Spinal cord (tissue), 10 donors: Measurements from ENCODE around the gene ADAMTS18. TPM values are rescaled to one million over a fixed set of nuclear protein-coding genes. Genes with fewer than 3 reads are reported as not detected.

ENCODE experiments used
- DNase-seq, 6 donors: peaks; one replicate each; pipeline versions ENCODE4 v3.0.0 to v3.0.0-alpha.2; 2013 to 2015; ENCODE audit warnings: low spot score in 6 of 6, low read depth in 4 of 6
- H3K27ac ChIP-seq: one replicate; pipeline ENCODE4 v1.5.1; 2013; ENCODE audit warnings: low read depth, low read length, control low read depth
- H3K27me3 ChIP-seq: one replicate; pipeline ENCODE4 v1.6.1; 2013; ENCODE audit warnings: low read length; ENCODE audit not compliant: control insufficient read depth, insufficient read depth
- H3K36me3 ChIP-seq: one replicate; pipeline ENCODE4 v1.6.1; 2013; ENCODE audit warnings: low read length; ENCODE audit not compliant: control insufficient read depth, insufficient read depth
- H3K4me1 ChIP-seq: one replicate; pipeline ENCODE4 v1.6.1; 2013; ENCODE audit warnings: low read length; ENCODE audit not compliant: control insufficient read depth, insufficient read depth
- H3K4me3 ChIP-seq: one replicate; pipeline ENCODE4 v1.5.1; 2013; ENCODE audit warnings: low read depth, low read length, control low read depth
- H3K9me3 ChIP-seq: one replicate; pipeline ENCODE4 v1.6.1; 2013; ENCODE audit warnings: low read length; ENCODE audit not compliant: control insufficient read depth, insufficient read depth
- WGBS: methylation state at CpG from one replicate; pipeline ENCODE4 v1.1.5; 2013; ENCODE audit warnings: missing lambda C conversion rate; ENCODE audit not compliant: insufficient coverage; 5-methylcytosine and 5-hydroxymethylcytosine counted together
- polyA plus RNA-seq, 2 donors: library from polyadenylated mRNA; unstranded; fragments of 120-200 nt; gene quantifications; one replicate each; pipeline ENCODE4 v1.2.1, GENCODE V29; 2013; ENCODE audit not compliant: insufficient read length in 2 of 2
- total RNA-seq, 2 donors: library from RNA; depleted of rRNA in 1 of 2; stranded (reverse); fragments of 120-200 nt in 1 of 2; fragments of >200 nt in 1 of 2; gene quantifications; one replicate each; pipeline versions ENCODE4 v1.2.3 to v1.2.4, GENCODE V29; 2013 to 2014
- donor health status: healthy.

Gene ADAMTS18
- total and polyA plus RNA-seq, 4 donors, result 6.7 to 23.9 (median 8.9) TPM

- Histone ChIP-seq H3K36me3 (peaks cover 1% of the 10 kb centered on the region), H3K9me3 (no peaks in the 10 kb centered on the region), H3K27ac (no peak overlapping the region), H3K4me3 (no peak overlapping the region), H3K4me1 (no peaks in the 10 kb centered on the region), H3K27me3 (no peaks in the 10 kb centered on the region)
- WGBS, result 100% methylated on average over 1 of the region's 3 CpGs
- no peak for DNase-seq
These were observed 110.1 kb downstream of the ADAMTS18 start for GRCh38 chr16:77324729-77325128.

GRCh38 chr16:77323695-77324094, 111.1 kb downstream of the ADAMTS18 start:
- no peaks in the 10 kb centered on the region for H3K27me3 ChIP-seq
- no peak for DNase-seq
- no peaks in the 10 kb centered on the region for H3K9me3 ChIP-seq

GRCh38 chr16:77322757-77323156, 112.1 kb downstream of the ADAMTS18 start:
- peaks cover 5% of the 10 kb centered on the region for H3K36me3 ChIP-seq
- H3K27ac ChIP-seq, result no peak overlapping the region
- no peak overlapping the region for H3K4me3 ChIP-seq
- H3K9me3 ChIP-seq, result no peaks in the 10 kb centered on the region
- no peaks in the 10 kb centered on the region for H3K27me3 ChIP-seq
- no peaks in the 10 kb centered on the region for H3K4me1 ChIP-seq
- no peak for DNase-seq
- no CpG with 5 or more reads among the region's 2 CpGs for WGBS

More at GRCh38 chr16:77323695-77324094, 111.1 kb downstream of the ADAMTS18 start:
- no peak overlapping the region for H3K4me3 ChIP-seq
- H3K4me1 ChIP-seq, result no peaks in the 10 kb centered on the region
- WGBS, result no CpG with 5 or more reads among the region's 2 CpGs
- no peak overlapping the region for H3K27ac ChIP-seq
- peaks cover 5% of the 10 kb centered on the region for H3K36me3 ChIP-seq

DNA sequence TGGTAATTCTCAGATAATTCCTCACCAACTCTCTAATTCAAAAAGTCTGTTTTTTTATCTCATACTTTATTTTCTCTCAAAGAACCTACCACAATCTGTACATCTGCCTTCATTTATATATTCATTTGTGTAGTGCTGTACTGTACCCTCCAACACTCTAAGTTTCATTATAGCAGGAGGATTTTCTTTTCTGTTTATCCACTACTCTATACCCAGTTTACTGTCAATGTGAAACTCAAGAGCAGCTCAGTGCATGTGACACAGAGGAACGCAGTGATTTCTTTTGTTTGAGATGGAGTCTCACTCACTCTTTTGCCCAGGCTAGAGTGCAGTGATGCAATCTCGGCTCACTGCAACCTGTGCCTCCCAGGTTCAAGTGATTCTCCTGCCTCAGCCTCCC, 117.8 kb downstream of the ADAMTS18 start:
- H3K36me3 ChIP-seq, result peaks cover 5% of the 10 kb centered on the region
- H3K4me1 ChIP-seq, result no peaks in the 10 kb centered on the region
- H3K27ac ChIP-seq, result no peak overlapping the region
- H3K27me3 ChIP-seq, result no peaks in the 10 kb centered on the region
- H3K9me3 ChIP-seq, result no peaks in the 10 kb centered on the region
- DNase-seq, result no peak
- WGBS, result 75% methylated on average over 1 of the region's 2 CpGs
- no peak overlapping the region for H3K4me3 ChIP-seq

DNA sequence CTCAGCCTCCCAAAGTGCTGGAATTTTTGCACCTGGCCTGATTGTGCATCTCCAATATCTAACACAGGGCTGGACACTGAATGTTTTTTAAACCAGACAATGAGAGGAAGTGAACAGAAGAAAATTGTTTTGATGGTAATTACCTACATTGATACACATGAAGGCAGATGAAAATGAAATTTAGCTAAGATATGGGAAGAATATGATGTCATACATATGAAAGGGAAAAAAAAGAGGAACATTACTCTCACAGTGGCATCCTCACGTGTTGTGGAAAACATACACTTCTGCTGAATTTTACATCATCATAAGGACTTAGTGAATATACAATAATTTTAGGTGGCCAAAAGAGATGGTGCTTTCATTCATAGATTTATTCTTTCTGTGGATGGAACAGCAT, 124.0 kb downstream of the ADAMTS18 start:
- Histone ChIP-seq H3K27me3 (no peaks in the 10 kb centered on the region), H3K9me3 (no peaks in the 10 kb centered on the region), H3K4me3 (no peak overlapping the region), H3K36me3 (no peaks in the 10 kb centered on the region), H3K4me1 (no peaks in the 10 kb centered on the region), H3K27ac (no peak overlapping the region)
- WGBS, result no CpG with 5 or more reads among the region's 1 CpG
- no peak for DNase-seq

DNA sequence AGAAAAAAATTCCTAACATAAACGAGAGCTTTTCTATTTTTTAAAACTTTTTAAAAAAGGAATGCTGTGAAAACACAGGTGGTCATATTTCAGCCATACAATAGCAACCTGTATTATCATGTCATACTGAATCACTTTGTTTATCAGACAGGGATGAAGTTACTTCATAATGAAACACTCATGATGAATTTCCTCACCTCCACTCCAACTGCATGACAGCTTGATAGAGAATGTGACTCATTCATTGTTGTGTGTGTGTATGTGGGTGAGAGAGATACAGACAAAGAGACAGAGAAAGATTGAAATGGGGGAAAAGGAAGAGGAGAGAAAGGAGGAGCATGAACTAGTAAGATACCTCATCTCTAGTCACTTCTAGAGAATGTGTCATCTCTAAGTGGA, 126.7 kb downstream of the ADAMTS18 start:
- WGBS, result no CpG with 5 or more reads among the region's 1 CpG
- no peak for DNase-seq
- no peaks in the 10 kb centered on the region for H3K27me3 ChIP-seq
- H3K27ac ChIP-seq, result no peak overlapping the region
- no peaks in the 10 kb centered on the region for H3K4me1 ChIP-seq
- no peaks in the 10 kb centered on the region for H3K9me3 ChIP-seq
- H3K36me3 ChIP-seq, result no peaks in the 10 kb centered on the region
- no peak overlapping the region for H3K4me3 ChIP-seq

GRCh38 chr16:77307426-77308162, 127.2 kb downstream of the ADAMTS18 start:
- WGBS, result 60% methylated on average over 4 of the region's 8 CpGs
- Histone ChIP-seq H3K27ac (no peak overlapping the region), H3K36me3 (no peaks in the 10 kb centered on the region), H3K9me3 (no peaks in the 10 kb centered on the region), H3K27me3 (no peaks in the 10 kb centered on the region), H3K4me3 (no peak overlapping the region), H3K4me1 (no peaks in the 10 kb centered on the region)
- no peak for DNase-seq

- WGBS, result 67% methylated on average over 1 of the region's 3 CpGs
- DNase-seq, result peak in 2 of 6 donors; percentile 75 to 78
- Histone ChIP-seq H3K4me1 (no peaks in the 10 kb centered on the region), H3K9me3 (no peaks in the 10 kb centered on the region), H3K36me3 (no peaks in the 10 kb centered on the region), H3K4me3 (no peak overlapping the region), H3K27me3 (no peaks in the 10 kb centered on the region), H3K27ac (no peak overlapping the region)
These were observed 128.8 kb downstream of the ADAMTS18 start for GRCh38 chr16:77306075-77306474.

DNA sequence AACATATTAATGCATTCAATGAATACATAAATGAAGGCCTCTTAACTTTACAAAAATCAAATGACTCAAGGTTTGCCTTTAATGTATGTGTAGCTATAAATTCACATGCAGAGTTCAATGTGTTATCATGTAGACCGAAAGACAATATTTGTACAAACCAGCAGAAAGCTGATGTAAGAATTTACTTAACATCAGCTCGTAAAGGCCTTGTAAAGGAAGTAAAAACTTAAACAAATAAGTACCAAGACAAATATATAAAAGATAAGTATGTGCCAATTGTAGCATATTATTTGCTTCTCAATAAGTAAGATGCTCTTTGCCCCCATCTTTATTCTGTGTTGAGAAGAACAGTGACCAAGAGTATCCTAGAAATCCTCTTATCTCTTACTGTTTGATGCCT, 130.0 kb downstream of the ADAMTS18 start:
- no peak for DNase-seq
- Histone ChIP-seq H3K27me3 (no peaks in the 10 kb centered on the region), H3K27ac (no peak overlapping the region), H3K9me3 (no peaks in the 10 kb centered on the region), H3K36me3 (no peaks in the 10 kb centered on the region), H3K4me3 (no peak overlapping the region), H3K4me1 (no peaks in the 10 kb centered on the region)
- no CpG with 5 or more reads among the region's 2 CpGs for WGBS

GRCh38 chr16:77304134-77304533, 130.7 kb downstream of the ADAMTS18 start:
- WGBS, result no CpG with 5 or more reads among the region's 2 CpGs
- Histone ChIP-seq H3K4me1 (no peaks in the 10 kb centered on the region), H3K27ac (no peak overlapping the region), H3K27me3 (no peaks in the 10 kb centered on the region), H3K9me3 (no peaks in the 10 kb centered on the region), H3K4me3 (no peak overlapping the region), H3K36me3 (no peaks in the 10 kb centered on the region)
- DNase-seq, result no peak
